ENCODE measurements around the gene NYAP2.

The NYAP2 gene

GRCh38 chr2:225454412-225454811, 54.9 kb downstream of the NYAP2 start:
- TF ChIP-seq GATA2 (IDR thresholded peaks at IDR 0.05; ENCODE audit: low read depth, low read length): no peak
- no peak for TF ChIP-seq GATA3 (IDR thresholded peaks at IDR 0.05; ENCODE audit: low read depth, low read length)

GRCh38 chr2:225456619-225457260, 57.2 kb downstream of the NYAP2 start:
- no peak for TF ChIP-seq GATA3 (IDR thresholded peaks at IDR 0.05; ENCODE audit: low read depth, low read length)
- no peak for TF ChIP-seq GATA2 (IDR thresholded peaks at IDR 0.05; ENCODE audit: low read depth, low read length)

GRCh38 chr2:225457482-225457881, 58.0 kb downstream of the NYAP2 start:
- TF ChIP-seq GATA3 (IDR thresholded peaks at IDR 0.05; ENCODE audit: low read depth, low read length): no peak
- no peak for TF ChIP-seq GATA2 (IDR thresholded peaks at IDR 0.05; ENCODE audit: low read depth, low read length)

GRCh38 chr2:225458431-225459117, 59.1 kb downstream of the NYAP2 start:
- no peak for TF ChIP-seq GATA2 (IDR thresholded peaks at IDR 0.05; ENCODE audit: low read depth, low read length)
- no peak for TF ChIP-seq GATA3 (IDR thresholded peaks at IDR 0.05; ENCODE audit: low read depth, low read length)

GRCh38 chr2:225462417-225462816, 62.9 kb downstream of the NYAP2 start:
- no peak for TF ChIP-seq GATA2 (IDR thresholded peaks at IDR 0.05; ENCODE audit: low read depth, low read length)
- TF ChIP-seq GATA3 (IDR thresholded peaks at IDR 0.05; ENCODE audit: low read depth, low read length): no peak

- TF ChIP-seq GATA2 (IDR thresholded peaks at IDR 0.05; ENCODE audit: low read depth, low read length) (no peak), GATA3 (IDR thresholded peaks at IDR 0.05; ENCODE audit: low read depth, low read length) (no peak)
Observed at GRCh38 chr2:225462945-225463344, 63.4 kb downstream of the NYAP2 start.

- TF ChIP-seq GATA2 (IDR thresholded peaks at IDR 0.05; ENCODE audit: low read depth, low read length) (no peak), GATA3 (IDR thresholded peaks at IDR 0.05; ENCODE audit: low read depth, low read length) (no peak)
Observed at GRCh38 chr2:225463449-225463848, 63.9 kb downstream of the NYAP2 start.

GRCh38 chr2:225464346-225465025, 65.0 kb downstream of the NYAP2 start:
- TF ChIP-seq GATA2 (IDR thresholded peaks at IDR 0.05; ENCODE audit: low read depth, low read length) (no peak), GATA3 (IDR thresholded peaks at IDR 0.05; ENCODE audit: low read depth, low read length) (no peak)

GRCh38 chr2:225465827-225466226, 66.3 kb downstream of the NYAP2 start:
- TF ChIP-seq GATA2 (IDR thresholded peaks at IDR 0.05; ENCODE audit: low read depth, low read length): no peak
- TF ChIP-seq GATA3 (IDR thresholded peaks at IDR 0.05; ENCODE audit: low read depth, low read length): no peak

GRCh38 chr2:225466891-225467604, 67.5 kb downstream of the NYAP2 start:
- no peak for TF ChIP-seq GATA2 (IDR thresholded peaks at IDR 0.05; ENCODE audit: low read depth, low read length)
- no peak for TF ChIP-seq GATA3 (IDR thresholded peaks at IDR 0.05; ENCODE audit: low read depth, low read length)

GRCh38 chr2:225468131-225468530, 68.6 kb downstream of the NYAP2 start:
- TF ChIP-seq GATA2 (IDR thresholded peaks at IDR 0.05; ENCODE audit: low read depth, low read length) (no peak), GATA3 (IDR thresholded peaks at IDR 0.05; ENCODE audit: low read depth, low read length) (no peak)

GRCh38 chr2:225471039-225471438, 71.5 kb downstream of the NYAP2 start:
- TF ChIP-seq GATA3 (IDR thresholded peaks at IDR 0.05; ENCODE audit: low read depth, low read length) (no peak), GATA2 (IDR thresholded peaks at IDR 0.05; ENCODE audit: low read depth, low read length) (no peak)

- no peak for TF ChIP-seq GATA3 (IDR thresholded peaks at IDR 0.05; ENCODE audit: low read depth, low read length)
- no peak for TF ChIP-seq GATA2 (IDR thresholded peaks at IDR 0.05; ENCODE audit: low read depth, low read length)
Observed at GRCh38 chr2:225471482-225471881, 72.0 kb downstream of the NYAP2 start.

GRCh38 chr2:225472161-225472560, 72.7 kb downstream of the NYAP2 start:
- no peak for TF ChIP-seq GATA2 (IDR thresholded peaks at IDR 0.05; ENCODE audit: low read depth, low read length)
- no peak for TF ChIP-seq GATA3 (IDR thresholded peaks at IDR 0.05; ENCODE audit: low read depth, low read length)
